ENCODE measurements around the gene HACL1.

Gene HACL1

GRCh38 chr3:15595955-15596354 is 5.4 kb downstream of the HACL1 start:
- no peak for DNase-seq (ENCODE audit: low spot score)
- TF ChIP-seq CTCF (IDR thresholded peaks at IDR 0.05; ENCODE audit: extremely low read depth, insufficient read depth, missing control alignments), result no peak
- in situ Hi-C loops (cut with MboI; ENCODE audit: low pct_unique_long_range_greater_than_20kb, low sequenced_read_pairs, unreplicated experiment), result no loop called here

DNA sequence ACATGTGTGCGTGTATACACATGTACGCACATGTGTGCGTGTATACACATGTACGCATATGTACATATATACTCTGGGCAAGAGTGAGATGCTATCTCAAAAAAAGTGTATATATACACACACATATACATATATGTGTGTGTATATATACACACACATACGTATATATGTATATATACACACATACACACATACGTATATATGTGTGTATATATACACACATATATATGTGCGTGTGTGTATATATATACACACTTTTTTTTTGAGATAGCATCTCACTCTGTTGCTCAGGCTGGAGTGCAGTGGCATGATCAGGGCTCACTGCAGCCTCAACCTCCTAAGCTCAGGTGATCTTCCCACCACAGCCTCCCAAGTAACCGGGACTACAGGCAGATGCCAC is 8.4 kb downstream of the HACL1 start:
- in situ Hi-C loops (cut with MboI; ENCODE audit: low pct_unique_long_range_greater_than_20kb, low sequenced_read_pairs, unreplicated experiment), result no loop called here
- no peak for TF ChIP-seq CTCF (IDR thresholded peaks at IDR 0.05; ENCODE audit: extremely low read depth, insufficient read depth, missing control alignments)
- DNase-seq (ENCODE audit: low spot score), result no peak

GRCh38 chr3:15591928-15592327 is 9.4 kb downstream of the HACL1 start:
- in situ Hi-C loops (cut with MboI; ENCODE audit: low pct_unique_long_range_greater_than_20kb, low sequenced_read_pairs, unreplicated experiment), result no loop called here
- no peak for TF ChIP-seq CTCF (IDR thresholded peaks at IDR 0.05; ENCODE audit: extremely low read depth, insufficient read depth, missing control alignments)
- no peak for DNase-seq (ENCODE audit: low spot score)

GRCh38 chr3:15591242-15591641 is 10.1 kb downstream of the HACL1 start:
- TF ChIP-seq CTCF (IDR thresholded peaks at IDR 0.05; ENCODE audit: extremely low read depth, insufficient read depth, missing control alignments), result no peak
- DNase-seq (ENCODE audit: low spot score), result no peak
- in situ Hi-C loops (cut with MboI; ENCODE audit: low pct_unique_long_range_greater_than_20kb, low sequenced_read_pairs, unreplicated experiment), result no loop called here

DNA sequence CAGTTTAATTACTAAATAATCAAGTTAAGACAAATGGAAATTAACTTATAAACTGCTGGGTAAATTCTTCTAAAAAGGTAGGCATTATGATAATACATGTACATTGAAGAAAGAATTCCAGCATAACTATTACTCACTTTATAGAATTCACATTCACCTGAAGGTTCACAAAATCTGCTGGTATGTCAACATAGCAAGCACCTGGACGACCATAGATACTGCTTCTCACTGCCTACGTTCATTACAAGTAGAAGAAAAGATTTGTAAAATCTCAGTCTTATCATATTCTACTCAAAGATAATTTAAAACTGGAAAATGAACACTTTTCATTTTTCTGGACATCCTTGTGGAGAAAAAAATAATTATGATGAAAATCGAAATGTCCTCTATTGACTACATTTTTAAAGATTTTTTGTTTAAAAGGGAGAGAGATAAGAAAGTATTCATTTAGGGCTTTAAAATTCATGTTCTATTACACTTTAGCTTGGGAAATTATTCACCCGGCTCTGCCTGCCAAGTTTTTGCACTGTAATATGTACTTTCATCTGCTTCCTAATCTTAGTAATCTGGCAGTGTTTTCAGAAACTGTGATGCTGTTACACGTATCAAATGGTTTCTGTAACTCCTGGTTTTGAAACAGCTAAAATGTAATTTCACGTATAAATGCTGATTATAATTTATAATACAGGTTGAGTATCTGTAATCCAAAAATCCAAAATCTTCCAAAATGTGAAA is 16.1 kb downstream of the HACL1 start:
- no peak for DNase-seq (ENCODE audit: low spot score)
- in situ Hi-C loops (cut with MboI; ENCODE audit: low pct_unique_long_range_greater_than_20kb, low sequenced_read_pairs, unreplicated experiment), result no loop called here
- no peak for TF ChIP-seq CTCF (IDR thresholded peaks at IDR 0.05; ENCODE audit: extremely low read depth, insufficient read depth, missing control alignments)

DNA sequence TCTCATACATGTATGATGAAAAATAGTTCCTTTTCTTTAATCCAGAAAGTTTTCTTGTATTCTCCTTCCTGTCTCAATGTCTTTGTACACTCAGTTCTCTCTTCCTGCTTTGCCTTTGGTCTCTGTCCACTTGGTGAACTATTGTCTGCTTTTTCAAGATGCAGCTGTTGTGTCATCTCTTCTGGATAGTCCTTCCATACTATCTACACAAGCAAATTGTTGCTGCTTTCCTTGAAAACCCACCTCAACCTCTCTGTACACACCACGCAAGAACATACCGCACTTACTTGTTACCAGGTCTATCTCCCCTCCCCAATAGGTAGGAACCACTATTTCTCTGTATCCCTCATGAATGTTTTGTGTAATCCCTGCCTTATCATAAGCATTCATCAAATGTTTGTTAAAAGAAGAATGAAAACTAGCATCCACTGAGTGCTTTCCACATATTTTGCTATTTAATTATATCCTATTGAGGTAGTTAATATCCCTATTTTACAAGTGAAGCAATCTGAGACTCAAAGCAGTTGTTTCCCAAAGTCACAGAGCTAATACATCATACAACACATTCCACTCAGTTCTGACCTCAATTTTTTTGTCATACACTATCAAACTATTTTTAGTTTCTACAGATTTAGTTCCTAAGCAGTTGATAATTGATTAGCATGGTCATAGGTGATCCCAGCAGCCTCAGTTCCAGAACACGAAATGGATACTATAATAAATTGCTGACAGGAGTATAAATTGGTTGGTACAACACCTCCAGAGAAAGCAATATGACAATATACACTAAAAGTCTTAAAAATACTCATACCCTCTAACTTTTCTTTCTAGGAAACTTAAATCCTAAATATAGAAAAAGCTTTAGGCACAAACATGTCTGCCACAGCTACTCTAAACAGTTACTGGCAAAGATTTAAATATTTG is 19.6 kb downstream of the HACL1 start:
- TF ChIP-seq CTCF (IDR thresholded peaks at IDR 0.05; ENCODE audit: extremely low read depth, insufficient read depth, missing control alignments), result no peak
- in situ Hi-C loops (cut with MboI; ENCODE audit: low pct_unique_long_range_greater_than_20kb, low sequenced_read_pairs, unreplicated experiment), result no loop called here
- no peak for DNase-seq (ENCODE audit: low spot score)
